SK-N-SH (cell line): Measurements from ENCODE around the gene CEP112.

Source experiments
- CTCF ChIP-seq: fragments of 200-600 bp; sonication (generic); IDR thresholded peaks from 2 replicates; pipeline ENCODE4 v1.6.1; 2017; ENCODE audit warnings: antibody characterized with exemption, mild to moderate bottlenecking, moderate library complexity
- EP300 ChIP-seq, 2 experiments: IDR thresholded peaks; 2 replicates each; pipeline versions ENCODE4 v1.4.0 to v1.6.1; 2012; ENCODE audit warnings: borderline replicate concordance in 1 of 2, low read depth in 1 of 2, low read length in 1 of 2
- FOXJ3 ChIP-seq: sonication (generic); formaldehyde crosslinking; IDR thresholded peaks from 2 replicates; pipeline ENCODE4 v1.5.1; 2020; ENCODE audit warnings: mild to moderate bottlenecking, missing genetic modification reagents
- FOXM1 ChIP-seq: IDR thresholded peaks from 2 replicates; pipeline ENCODE4 v1.4.0; 2012; ENCODE audit warnings: low read depth, mild to moderate bottlenecking
- REST ChIP-seq: IDR thresholded peaks from 2 replicates; pipeline ENCODE4 v1.6.1; 2012; ENCODE audit warnings: mild to moderate bottlenecking, low read depth, low read length, moderate library complexity
- USF2 ChIP-seq: fragments of 150-350 bp; IDR thresholded peaks from 2 replicates; pipeline ENCODE4 v1.6.1; 2017; ENCODE audit warnings: antibody characterized with exemption, low read length, low read depth, borderline replicate concordance
- YY1 ChIP-seq: IDR thresholded peaks from 2 replicates; pipeline ENCODE4 v1.4.0; 2012; ENCODE audit warnings: low read depth, mild to moderate bottlenecking

- TF ChIP-seq FOXM1 (no peak), FOXJ3 (CRISPR knock-in tag) (no peak), CTCF (no peak), YY1 (no peak), REST (no peak), EP300 (IDR thresholded peaks at IDR 0.05; ENCODE audit: borderline replicate concordance in 1 of 2, low read depth in 1 of 2, low read length in 1 of 2) (no peak), USF2 (no peak)
Measured at GRCh38 chr17:66016231-66016630, 175.7 kb downstream of the CEP112 start.
